ENCODE data around the gene ELOVL2.
"Not testable (repeated sequence)": the region's sequence is repeated elsewhere in the genome, so short reads cannot be mapped to it uniquely, and the experiment has no call there.

Gene ELOVL2

DNA sequence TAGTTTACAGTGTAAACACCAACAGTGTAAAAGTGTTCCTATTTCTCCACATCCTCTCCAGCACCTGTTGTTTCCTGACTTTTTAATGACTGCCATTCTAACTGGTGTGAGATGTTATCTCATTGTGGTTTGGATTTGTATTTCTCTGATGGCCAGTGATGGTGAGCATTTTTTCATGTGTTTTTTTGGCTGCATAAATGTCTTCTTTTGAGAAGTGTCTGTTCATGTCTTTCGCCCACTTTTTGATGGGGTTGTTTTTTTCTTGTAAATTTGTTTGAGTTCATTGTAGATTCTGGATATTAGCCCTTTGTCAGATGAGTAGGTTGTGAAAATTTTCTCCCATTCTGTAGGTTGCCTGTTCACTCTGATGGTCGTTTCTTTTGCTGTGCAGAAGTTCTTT is 59.1 kb downstream of the ELOVL2 start:
- DNase-seq (ENCODE audit: low spot score); FAIRE-seq: not testable (repeated sequence)

DNA sequence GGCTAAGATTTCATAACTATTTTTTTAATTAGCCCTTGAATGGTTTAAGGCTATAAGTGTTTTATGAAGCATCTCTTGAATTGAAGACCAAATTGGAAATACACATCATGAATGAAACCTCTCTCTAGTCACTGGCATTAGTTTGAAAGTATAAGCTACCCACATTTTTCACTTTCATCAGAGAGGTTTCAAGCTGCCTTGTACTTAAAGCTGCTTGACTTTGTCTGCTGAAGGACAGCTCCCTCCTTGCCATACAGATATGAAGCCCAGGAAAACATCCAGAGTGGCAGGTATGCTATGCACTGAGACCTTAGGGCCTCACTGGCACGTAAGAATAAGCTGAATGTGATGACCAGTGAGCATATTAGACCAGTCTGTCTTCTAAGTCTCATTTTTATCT is 62.7 kb downstream of the ELOVL2 start:
- DNase-seq (ENCODE audit: low spot score) (no peak), FAIRE-seq (no peak)

DNA sequence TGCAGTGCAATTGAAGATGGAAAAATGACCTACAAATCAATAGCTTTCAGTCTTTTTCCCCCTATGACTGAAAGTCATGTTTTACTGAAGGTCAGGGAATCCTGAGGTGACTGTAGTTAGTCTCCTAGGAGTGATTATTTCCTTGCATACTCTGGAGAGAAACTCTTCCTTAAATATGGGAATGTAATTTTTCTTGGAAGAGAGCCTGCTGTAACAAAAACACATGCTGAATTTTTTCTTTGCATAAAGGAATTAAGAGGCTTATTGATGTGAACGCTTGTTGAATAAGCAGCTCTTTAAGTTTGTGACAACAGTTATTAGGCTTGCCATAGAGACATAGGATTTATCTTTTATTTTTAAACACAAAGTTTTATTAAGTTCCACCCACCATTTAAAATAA is 64.5 kb downstream of the ELOVL2 start:
- DNase-seq (ENCODE audit: low spot score) (no peak), FAIRE-seq (no peak)

DNA sequence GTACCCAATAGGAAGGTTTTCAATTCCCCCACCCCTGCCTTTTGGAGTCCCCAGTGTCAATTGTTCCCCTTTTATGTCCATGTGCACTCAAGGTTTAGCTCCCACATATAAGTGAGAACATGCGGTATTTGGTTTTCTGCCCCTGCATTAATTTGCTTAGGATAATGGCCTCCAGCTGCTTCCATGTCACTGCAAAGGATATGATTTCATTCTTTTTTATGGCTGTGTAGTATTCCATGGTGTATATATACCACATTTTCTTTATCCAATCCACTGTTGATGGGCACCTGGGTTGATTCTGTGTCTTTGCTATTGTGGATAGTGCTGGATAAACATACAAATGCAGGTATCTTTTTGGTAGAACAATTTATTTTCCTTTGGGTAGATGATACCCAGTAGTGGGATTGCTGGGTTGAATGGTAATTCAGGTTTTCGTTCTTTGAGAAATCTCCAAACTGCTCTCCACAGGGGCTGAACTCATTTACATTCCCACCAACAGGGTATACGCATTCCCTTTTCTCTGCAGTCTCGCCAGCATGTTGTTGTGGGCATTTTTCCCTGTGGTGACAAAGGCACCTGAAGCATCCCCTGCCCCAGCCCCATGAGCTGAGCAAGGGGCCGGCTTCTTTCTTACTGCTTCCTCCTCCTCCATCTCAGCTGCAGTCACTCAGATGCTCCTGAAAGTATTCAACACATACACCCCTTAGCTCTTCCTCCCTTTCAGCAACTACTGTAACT is 66.7 kb downstream of the ELOVL2 start:
- no peak for DNase-seq (ENCODE audit: low spot score)
- no peak for FAIRE-seq

DNA sequence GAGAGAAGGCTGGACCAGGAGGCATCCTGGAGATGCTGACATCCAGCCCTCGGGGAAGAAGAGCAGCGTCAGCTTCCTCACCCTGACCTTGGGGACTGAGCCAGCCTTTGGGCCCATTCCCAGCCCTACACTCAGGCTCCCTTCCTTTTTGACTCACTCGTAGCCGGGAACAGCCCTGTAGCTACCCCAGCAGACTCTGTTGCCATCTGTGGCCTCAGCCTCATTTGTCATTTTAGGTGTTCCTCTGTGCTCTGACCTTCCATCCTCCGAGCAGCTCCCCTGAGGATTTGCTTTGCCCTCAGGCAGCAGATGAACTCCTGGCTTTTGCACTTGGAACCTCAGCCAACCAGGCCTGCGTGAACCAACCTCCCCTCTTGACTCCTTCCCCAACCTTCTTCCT is 67.5 kb downstream of the ELOVL2 start:
- no peak for DNase-seq (ENCODE audit: low spot score)
- FAIRE-seq = no peak

DNA sequence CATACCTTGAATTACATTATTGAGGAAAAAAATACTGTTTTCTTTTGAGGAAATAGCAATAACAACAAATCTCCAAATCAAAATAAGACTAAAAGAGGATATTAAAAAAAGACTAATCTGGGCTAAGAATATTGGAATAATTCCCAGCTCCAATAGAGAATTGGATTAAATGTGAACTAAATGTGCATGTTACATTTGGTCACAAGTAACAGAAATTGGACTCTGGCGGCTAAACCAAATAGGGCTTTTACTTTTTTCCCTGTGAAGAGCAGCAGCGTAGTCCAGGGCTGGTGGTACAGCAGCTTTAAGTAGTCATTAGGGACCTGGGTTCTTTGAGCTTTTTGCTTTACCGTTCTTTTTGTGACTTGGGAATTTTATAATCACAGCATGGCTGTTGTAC is 71.9 kb downstream of the ELOVL2 start:
- FAIRE-seq = no peak
- DNase-seq (ENCODE audit: low spot score) = no peak

DNA sequence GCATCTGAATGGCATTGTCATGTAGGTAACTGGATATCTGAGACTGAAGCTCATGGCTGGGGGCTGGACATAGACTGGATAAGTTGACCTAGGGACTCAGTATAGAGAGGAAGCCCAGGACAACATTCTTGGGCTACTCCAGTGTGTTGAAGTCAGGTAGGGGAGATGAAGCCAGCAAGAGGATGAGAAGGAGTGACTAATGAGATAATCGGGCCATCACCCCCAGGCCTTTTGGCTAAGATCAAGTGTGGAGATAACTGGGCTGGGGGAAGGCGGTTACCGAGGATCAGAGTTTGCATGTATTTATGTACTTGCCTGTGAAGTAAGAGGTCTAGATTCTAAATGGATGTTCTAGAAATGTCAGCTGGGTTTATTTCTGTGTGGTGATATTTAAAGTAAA is 73.4 kb downstream of the ELOVL2 start:
- DNase-seq (ENCODE audit: low spot score) (no peak), FAIRE-seq (no peak)

DNA sequence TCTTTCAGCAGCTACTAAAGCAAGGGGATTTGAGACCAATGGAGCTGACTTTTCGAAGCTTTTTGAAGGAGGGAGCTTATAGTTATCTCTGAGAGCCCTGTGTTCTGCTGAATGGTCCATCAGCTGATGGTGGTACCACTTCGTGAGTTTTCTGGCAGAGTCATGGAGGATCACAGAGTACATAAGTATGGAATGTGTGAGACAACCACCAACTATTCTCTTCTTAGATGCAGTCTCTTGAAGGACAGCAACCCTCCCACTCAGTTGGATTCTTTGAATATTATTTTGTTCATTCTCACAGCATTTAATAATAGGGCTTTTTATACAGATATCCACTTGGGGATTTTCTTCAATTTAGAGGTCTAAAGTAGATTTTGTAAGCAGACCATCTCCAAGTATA is 75.3 kb downstream of the ELOVL2 start:
- DNase-seq (ENCODE audit: low spot score) = no peak
- no peak for FAIRE-seq

DNA sequence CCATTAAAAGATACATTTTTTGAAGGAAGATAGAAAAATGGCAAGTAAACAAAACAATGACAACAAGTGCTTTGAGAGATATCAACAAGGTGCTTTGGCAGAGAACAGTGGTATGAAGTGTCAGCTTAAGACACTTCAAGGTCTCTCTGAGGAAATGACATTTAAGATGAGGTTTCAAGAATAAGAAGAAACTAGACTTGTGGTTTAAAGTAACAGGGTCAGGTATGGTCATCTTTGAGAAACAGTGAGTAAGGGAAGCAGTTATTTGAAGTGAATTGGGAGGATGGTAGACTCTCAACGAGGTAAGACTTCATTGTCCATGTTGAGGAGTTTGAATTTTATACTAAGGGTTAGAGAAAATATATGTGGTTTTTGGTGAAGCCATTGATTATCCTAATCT is 79.4 kb downstream of the ELOVL2 start:
- no peak for FAIRE-seq
- DNase-seq (ENCODE audit: low spot score) = no peak

DNA sequence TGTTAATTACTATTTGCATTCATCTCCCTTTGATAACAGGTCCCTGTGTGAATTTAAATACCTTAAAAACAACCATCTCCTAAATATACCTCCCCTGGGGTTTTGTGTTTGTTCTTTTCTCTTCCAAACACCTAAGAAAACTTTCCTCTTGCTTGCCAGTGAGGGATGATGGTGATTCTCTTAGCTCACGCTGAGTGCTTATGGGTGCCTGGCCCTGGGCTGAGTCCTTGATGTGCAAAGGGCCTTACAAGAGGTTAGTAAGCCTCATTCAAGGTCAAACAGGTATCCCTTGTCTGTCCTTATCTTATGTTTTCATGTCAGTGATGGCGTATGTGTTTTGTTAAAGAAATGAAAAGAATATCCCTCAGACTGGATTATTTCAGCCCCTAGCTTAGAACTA is 81.0 kb downstream of the ELOVL2 start:
- FAIRE-seq (no peak), DNase-seq (ENCODE audit: low spot score) (no peak)

DNA sequence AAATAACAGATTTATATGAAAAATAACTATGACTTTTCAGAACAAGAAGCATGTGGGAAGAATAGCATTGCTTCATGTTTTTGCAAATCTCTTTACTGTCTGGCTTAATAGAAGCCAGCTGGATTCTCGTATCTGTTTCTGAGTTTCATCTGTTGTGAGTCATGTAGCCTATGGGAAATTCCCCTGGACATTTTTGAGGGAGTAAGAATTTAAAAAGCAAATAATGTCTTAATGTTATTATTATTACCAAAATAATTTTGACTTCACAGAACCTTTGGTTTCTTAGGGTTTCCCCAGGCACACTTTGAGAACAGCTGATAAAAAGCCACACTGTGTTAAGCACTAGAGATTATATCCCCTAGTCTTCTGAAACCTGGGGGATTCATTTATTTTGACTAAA is 81.4 kb downstream of the ELOVL2 start:
- FAIRE-seq = peak; percentile 60
- DNase-seq (ENCODE audit: low spot score) = peak; percentile 24

DNA sequence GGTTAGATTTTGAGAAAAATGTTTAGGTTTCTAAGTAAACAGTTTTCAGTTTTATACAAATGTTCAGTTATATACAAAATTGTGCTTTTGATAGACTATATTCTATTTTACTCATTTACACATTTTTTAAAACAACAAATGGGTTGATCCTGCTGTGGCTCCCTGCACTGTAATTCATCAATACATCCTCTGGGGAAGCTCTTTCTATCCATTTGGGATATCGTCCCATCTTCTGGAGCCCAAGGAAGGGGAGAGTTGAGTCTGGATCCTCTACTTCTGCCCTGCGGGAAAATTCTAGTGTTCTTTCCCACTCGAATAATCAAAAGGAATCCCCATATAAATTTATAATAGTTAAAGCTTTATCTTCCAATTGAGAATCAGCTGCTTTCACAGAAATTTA is 82.3 kb downstream of the ELOVL2 start:
- DNase-seq (ENCODE audit: low spot score) (no peak), FAIRE-seq (no peak)

DNA sequence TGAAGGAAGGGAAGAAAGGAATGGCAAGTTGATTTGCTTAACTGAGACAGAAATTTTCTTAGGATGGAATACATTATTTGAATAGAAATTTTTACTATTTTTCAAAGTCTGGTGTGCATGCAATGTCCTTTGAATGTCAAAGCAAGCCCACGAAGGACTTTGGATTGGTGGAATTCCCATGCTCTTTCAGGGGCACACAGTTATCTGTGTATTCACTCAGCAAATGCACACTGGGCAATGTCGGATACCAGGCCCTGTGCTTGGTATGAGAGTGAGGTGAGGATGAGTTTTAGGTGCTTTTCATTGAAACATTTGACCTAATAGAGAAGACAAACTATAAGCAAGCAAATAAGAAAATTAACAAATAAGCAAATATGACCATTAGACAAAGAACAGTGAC is 83.9 kb downstream of the ELOVL2 start:
- FAIRE-seq (no peak), DNase-seq (ENCODE audit: low spot score) (no peak)

- FAIRE-seq = no peak
- no peak for DNase-seq (ENCODE audit: low spot score)
Measured at GRCh38 chr6:10957414-10957886, 86.7 kb downstream of the ELOVL2 start.

- FAIRE-seq = no peak
Measured at GRCh38 chr6:10956776-10957175, 87.3 kb downstream of the ELOVL2 start.

GRCh38 chr6:10954590-10955010 is 89.5 kb downstream of the ELOVL2 start:
- peak; percentile 31 for DNase-seq (ENCODE audit: low spot score)

More at GRCh38 chr6:10956776-10957175, 87.3 kb downstream of the ELOVL2 start:
- DNase-seq (ENCODE audit: low spot score) = no peak

DNA sequence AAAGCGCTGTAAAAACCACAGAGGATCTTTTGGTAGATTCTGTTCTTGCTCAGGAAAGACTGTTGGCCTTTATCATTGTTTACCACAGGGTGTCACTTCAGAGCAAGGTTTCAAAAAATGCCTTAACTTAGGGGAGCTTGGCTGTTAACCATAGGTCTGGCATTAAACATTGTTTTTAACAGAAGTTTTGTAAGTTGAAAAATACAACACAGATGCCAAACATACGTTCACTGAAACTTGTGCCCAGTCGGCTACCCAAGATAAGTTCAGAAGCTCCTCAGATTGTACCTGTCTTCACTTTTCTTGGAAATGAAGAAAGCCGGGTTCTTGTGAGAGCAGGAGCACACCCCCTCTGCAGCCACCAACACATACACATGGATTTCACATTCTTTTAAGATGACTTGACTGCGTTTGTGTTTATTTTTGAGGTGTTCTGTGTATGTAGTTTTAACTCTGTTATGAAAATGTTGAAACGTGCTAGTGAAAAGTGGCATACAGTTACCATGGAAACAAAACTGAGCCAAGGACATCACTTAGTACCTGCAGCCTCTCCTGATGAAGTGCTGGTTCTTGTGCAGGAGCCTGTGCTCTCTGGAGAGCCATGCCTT is 92.3 kb downstream of the ELOVL2 start:
- DNase-seq (ENCODE audit: low spot score) (peak; percentile 24), FAIRE-seq (peak; percentile 68)

More at GRCh38 chr6:10954590-10955010, 89.5 kb downstream of the ELOVL2 start:
- no peak for FAIRE-seq

DNA sequence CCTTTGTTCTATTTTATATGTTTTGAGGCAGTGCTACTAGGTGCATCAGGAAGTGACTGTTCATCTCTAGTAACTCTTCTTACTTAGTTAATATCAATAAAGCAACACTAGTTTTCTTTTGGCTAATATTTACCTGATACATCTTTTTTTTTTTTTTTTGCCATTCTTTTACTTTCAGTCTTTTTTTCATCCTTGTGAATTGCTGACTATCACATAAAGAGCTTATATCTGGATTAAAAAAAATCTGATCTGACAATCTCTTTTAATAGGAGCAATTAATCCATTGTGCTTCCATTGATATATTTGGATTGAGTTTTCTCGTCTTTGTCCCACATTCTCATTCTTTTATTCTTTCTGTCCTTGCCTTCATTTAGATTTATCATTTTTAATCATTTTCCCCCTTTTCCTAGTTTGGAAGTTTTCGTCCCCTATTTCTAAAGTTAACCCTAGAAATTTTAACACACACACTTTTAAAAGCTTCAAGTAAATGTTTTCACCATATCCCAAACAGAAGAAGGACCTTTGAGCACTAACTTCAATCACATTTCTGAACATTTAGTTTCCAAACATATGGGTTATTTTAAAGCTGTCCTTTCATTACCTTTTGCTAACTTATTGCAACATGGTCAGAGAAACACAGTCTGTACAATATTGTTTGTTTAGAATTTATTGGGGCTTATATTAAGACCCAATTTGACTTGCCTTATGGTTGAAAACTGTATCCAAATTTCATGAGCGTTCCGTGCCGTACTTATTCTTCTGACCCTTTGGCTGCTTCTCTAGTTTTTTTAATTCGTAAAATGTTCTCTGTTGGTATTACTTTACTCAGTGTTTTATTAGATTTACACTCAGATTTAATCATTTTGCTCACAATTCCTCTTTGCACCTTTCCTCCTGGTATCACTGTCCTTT is 94.3 kb downstream of the ELOVL2 start:
- no peak for DNase-seq (ENCODE audit: low spot score)
- no peak for FAIRE-seq

GRCh38 chr6:10947966-10948365 is 96.1 kb downstream of the ELOVL2 start:
- no peak for FAIRE-seq
- DNase-seq (ENCODE audit: low spot score) = no peak

DNA sequence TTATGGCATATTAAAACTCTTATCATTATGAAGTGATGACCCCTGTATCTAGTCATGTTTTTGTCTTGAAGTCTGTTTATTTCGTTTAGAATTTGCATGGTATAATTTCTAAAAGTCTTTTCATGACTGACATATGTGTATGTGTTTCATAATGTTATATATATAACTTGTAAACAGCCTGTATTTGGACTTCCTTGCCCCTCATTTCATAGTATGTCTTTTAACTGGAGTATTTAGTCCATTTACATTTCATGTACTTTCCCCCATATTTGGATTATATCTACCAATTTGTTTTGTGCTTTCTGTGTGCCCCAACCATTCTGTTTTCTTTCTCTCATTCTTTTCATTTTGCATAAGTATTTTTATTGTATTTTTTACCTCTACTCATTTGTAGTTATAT is 98.3 kb downstream of the ELOVL2 start:
- DNase-seq (ENCODE audit: low spot score) (no peak), FAIRE-seq (no peak)

DNA sequence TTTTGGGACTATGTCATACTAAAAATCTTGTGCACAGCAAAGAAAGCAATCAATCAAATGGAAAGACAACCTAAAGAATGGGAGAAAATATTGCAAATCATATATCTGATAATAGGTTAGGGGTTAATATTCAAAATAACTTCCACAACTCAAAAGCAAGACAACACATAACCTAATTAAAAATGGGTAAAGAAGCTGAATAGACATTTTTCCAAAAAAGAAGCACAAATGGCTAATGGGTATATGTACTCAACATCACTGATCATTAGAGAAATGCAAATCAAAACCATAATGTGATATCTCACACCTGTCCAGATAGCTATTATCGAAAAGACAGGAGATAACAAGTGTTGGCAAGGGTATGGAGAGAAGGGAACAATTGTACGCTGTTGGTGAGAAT is 104.3 kb downstream of the ELOVL2 start:
- FAIRE-seq (no peak), DNase-seq (ENCODE audit: low spot score) (no peak)

DNA sequence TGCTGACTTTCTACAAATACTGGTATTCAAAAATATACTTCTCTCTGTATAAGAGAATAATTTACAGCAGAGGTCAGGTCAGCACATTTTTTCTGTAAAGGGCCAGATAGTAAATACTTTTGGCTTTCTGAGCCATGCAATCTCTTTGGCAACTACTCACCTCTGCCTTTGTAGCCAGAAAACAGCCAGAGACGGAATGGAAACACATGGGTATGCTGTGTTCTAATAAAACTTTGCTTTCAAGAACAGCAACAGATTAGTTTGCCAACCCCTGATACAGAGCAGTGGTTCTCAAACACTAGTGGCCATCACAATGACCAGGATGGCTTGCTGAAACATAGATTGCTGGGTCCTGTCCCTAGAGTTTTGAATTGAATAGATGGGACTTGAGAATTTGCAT is 111.0 kb downstream of the ELOVL2 start:
- DNase-seq (ENCODE audit: low spot score) = no peak
- no peak for FAIRE-seq
